HEK293 (cell line): ENCODE measurements around the gene DDRGK1.

Experiments
- ZNF776 ChIP-seq: fragments of 450-650 bp; formaldehyde crosslinking; IDR thresholded peaks from 2 replicates; pipeline ENCODE4 v1.5.0; 2017; ENCODE audit warnings: missing biosample characterization, missing genetic modification characterization, borderline replicate concordance
- ZSCAN23 ChIP-seq: fragments of 450-650 bp; formaldehyde crosslinking; IDR thresholded peaks from 2 replicates; pipeline ENCODE4 v1.5.1; 2016; ENCODE audit warnings: missing biosample characterization, missing genetic modification characterization

GRCh38 chr20:3168079-3168828 is 36.2 kb downstream of the DDRGK1 start:
- TF ChIP-seq ZSCAN23 (no peak), ZNF776 (tag by site-specific recombination) (no peak)
